HG03565 (cell line): ENCODE measurements around the gene BRIP1.

Experiments
- ATAC-seq: cut with Tn5 transposase; IDR thresholded peaks from one replicate; pipeline ENCODE4 v1.9.1; 2021; ENCODE audit warnings: mild to moderate bottlenecking, moderate library complexity; ENCODE audit not compliant: unreplicated experiment

The BRIP1 gene

GRCh38 chr17:61764846-61765245 is 98.5 kb downstream of the BRIP1 start:
- ATAC-seq: no peak

- ATAC-seq: no peak
Measured at GRCh38 chr17:61761827-61762226, 101.5 kb downstream of the BRIP1 start.

- no peak for ATAC-seq
Measured at GRCh38 chr17:61759362-61759761, 104.0 kb downstream of the BRIP1 start.

DNA sequence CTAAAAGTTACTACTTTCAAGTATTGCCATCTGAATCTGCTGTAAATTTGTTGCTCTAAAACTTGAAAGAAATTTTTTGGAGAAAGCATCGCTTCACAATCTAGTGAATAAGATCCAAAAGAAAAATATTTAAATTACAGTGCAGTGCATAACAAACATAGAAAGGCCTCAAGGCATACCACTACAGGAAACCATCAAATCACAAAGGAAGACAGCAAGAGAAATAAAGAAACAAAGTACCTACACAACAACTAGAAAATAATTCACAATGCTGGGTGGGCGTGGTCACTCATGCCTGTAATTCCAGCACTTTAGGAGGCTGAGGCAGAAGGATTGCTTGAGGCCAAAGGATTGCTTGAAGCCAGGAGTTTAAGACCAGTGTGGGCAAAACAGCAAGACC is 104.9 kb downstream of the BRIP1 start:
- no peak for ATAC-seq

DNA sequence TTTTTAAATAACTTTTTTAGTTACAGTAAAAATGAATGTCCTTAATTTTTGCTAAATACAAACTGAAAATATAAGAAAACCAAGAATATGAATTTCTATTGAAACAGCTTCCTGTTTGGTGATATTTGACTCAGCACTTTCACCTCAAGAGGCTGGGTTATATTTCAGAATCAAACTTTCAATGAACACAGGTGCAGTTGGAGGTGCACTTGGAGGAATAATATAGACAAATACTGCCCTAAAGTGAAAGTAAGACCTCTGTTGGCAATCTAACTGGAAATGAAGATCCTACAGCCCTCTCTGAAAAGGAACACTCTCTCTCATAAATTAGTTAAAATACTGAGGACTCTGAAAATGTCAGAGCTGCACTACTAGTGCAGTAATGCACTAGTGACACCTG is 106.2 kb downstream of the BRIP1 start:
- ATAC-seq: no peak

DNA sequence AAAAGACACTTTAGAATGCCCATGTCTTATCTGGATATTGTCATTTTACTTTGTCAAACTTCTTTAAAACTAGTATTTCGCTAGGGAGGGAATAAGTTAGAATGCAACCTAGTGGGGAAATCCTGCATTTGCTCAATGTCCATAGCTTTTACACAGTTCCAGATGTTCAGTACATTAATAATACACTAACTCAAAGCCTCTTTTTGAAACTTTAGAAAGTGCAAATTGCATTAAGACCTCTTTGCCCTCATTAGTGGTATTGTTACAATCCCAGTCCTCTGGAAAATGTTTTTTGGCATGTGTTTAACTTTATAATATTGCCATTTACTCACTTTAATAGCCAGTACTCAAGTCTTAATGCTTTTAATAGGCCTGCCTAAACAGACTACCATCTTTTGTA is 106.8 kb downstream of the BRIP1 start:
- ATAC-seq: no peak

DNA sequence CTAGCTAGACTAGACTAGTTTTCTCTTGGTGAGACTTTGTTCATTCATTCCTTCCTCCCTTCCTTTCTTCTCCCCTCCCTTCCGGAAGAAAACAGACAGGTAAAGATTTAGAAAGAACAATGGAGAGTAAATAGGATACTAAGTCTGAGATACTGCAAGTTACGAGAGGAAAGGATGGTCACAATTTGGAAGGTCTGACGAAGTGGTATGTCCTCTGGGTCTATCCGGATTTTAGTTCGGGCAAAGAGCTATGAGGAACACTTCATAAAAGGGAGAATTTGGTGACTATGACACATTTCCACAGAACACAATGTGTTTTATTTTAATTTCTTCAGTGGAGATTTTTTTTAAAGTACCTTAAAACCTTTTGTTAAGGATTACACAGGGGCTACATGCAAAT is 107.7 kb downstream of the BRIP1 start:
- ATAC-seq: no peak

DNA sequence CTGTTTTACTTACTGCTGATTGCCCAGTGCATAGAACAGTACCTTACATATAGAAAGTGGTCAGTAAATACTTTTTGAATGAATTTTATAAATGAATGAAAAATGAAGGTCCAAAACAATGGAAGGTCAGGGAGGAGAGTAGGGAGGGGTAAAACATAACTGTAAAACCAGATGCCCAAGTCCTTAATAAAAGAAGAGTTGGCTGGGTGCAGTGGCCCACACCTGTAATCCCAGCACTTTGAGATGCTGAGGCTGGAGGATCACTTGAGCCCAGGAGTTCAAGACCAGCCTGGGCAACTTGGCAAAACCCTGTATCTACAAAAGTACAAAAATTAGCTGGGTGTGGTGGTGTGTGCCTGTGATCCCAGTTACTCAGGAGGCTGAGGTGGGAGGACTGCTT is 108.2 kb downstream of the BRIP1 start:
- ATAC-seq: no peak

GRCh38 chr17:61754124-61754523 is 109.2 kb downstream of the BRIP1 start:
- no peak for ATAC-seq

GRCh38 chr17:61753696-61754095 is 109.6 kb downstream of the BRIP1 start:
- ATAC-seq: no peak

- ATAC-seq: peak; percentile 92
Measured at GRCh38 chr17:61750656-61751055, 112.7 kb downstream of the BRIP1 start.

DNA sequence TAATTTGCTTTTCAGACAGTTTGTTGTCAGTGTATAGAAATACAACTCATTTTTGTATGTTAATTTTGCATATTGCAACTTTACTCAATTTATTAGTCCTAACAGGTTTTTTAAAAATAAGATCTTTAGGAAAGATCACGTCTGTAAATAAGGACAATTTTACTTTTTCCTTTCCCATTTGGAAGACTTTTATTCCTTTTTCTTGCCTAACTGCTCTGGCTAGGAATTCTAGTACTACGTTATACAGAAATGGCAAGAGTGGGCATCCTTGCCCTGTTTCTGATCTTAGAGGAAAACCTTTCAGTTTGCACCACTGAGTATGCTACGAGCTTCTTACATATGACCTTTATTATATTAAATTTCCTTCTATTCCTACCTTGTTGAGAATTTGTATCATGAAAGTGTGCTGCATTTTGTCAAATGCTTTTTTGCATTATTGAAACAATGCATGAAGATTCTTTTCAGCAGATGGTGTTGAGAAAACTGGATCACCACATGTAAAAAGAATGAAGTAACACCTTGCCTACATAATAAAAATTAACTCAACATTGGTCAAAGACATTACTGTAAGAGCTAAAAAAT is 113.4 kb downstream of the BRIP1 start:
- ATAC-seq: no peak

GRCh38 chr17:61746248-61746985 is 116.9 kb downstream of the BRIP1 start:
- no peak for ATAC-seq

DNA sequence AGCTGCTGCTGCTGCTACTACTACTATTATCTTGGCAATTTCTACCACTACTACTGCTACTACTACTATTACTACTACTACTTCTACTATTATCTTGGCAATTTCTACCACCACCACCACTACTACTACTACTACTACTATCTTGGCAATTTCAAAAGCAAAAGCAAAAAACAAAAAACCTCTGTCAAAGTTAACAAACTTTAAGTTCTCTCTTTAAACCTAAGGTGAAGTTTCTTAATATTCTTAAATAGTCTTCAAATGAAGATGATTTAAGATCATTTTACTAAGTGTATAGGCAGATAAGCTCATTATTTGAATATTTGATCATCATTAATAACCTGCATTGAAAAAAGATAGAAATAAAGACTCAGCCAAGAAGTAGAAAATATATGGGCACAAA is 118.5 kb downstream of the BRIP1 start:
- no peak for ATAC-seq

DNA sequence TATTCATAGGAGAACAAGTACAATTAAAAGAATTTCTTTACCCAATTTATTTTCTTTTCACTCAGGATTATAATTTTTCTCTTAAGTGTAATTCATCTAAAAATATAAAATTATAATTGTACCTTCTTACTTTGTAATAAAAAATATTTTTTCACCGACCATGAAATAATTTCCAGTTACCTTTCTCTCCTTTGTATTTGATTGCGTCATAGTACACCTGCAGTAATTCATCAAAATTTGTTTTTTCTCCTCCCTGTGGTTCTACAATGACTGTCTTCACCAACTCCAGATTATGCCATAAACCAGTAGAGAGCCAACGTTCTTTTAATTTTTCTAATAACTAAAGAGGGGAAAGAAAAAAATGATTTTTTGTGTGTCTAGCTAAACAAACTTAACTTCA is 119.1 kb downstream of the BRIP1 start:
- no peak for ATAC-seq

GRCh38 chr17:61743766-61744165 is 119.6 kb downstream of the BRIP1 start:
- ATAC-seq: no peak

DNA sequence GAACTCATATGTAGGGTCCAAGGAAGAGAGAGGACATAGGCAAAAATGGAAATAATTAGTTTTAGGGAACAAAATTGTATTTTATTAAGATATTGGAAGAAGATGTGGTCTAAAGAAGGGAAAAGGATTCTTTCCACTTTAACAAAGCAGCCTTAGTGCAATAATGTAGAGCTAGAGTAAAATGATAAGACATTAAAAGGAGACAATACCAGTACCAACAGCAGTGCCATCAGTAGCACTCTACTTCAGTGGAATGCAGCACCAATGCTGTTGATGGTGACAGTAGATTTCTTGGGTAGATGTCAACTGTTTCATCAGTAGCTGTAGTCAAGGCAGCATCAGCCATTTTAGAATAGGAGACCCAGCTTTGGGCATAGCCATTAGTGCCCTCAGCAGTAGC is 124.3 kb downstream of the BRIP1 start:
- ATAC-seq: no peak

DNA sequence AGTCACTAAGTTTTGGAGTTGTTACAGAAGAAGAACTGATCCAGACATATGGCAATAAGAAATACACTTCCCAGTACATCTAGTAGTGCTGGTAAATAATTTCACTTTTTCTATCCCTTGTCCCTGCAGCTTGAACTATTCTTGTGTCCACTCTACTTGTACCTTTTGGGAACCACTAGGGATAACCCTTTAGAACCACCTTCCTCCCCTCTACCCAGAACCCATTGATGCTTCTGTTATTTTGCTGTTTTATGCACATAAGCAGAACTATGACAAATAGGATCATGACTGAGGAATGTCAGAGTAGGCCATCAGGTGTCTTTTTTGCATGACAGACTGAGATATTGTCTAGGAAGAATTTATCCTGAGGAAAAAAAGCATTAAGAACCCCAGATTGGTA is 125.1 kb downstream of the BRIP1 start:
- no peak for ATAC-seq

DNA sequence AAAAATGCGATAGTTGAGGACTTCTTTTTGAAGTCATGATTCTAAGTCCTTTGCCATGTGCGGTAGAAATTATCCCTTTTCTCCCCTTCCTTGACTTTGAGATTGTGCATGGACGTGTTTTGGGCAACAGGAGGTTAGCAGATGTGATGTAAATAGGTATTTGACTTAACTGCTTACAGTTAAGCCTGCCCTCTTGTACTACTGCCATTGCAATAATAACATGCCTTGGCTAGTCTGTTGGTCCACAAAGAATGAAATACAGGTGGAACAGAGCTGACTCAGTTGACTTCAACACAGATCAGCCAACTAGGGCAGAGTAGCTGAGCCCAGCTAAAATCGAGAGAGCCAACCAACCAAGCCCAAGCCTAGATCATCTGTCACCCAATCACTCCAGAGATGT is 125.5 kb downstream of the BRIP1 start:
- no peak for ATAC-seq

DNA sequence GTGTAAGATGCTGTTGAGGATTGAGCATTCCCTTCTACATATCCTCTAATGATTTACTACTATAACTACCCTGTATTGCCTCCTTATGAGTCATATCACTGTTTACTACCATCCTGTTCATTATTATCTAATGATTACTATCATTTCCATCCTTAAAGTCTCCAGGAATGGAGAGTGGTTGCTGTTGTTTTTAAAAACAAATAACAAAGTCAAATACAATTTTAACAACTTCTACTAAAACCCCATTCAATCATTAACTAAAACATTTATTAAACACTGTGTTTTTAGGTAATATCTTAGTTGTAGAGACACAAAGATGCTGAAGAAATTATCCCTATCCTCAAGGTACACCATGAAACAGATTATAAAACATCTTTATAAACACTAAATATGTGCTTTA is 126.9 kb downstream of the BRIP1 start:
- no peak for ATAC-seq

DNA sequence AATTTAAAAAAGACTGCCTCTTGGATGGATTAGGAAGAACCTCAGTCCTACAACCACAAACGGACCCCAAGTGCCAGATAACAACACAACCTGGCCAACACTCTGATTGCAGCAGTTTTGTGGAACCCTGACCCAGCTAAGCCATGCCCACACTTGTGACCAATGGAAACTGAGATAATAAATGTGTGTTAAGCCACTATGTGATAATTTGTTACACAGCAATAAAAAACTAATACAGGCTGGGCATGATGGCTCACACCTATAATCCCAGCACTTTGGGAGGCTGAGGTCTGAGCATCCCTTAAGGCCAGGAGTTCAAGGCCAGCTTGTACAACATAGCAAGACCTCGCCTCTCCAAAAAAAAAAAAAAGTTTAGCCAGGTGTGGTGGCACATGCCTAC is 127.5 kb downstream of the BRIP1 start:
- ATAC-seq: no peak

DNA sequence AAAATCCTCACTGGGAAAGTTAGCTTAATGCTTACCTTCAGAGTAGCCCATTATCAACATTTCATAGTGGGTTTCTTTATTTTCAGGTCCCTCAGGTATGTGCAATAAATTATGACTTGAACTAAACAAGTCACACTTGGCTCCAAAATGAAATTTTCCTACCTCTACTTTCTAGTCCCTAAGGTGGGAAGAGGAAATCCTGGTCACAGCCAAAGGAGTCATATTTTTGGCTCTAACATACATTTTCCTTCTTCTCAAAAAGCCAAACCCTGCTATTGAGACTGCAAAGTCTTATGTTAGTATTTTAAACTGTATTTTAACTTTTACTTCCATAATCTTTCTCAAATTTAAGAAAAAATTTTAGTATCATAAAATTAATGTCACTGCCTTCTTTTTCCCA is 128.9 kb downstream of the BRIP1 start:
- ATAC-seq: no peak

GRCh38 chr17:61734012-61734411 is 129.3 kb downstream of the BRIP1 start:
- ATAC-seq: no peak
